K562 treated with DMSO at 1 percent for 4 hours (cell line): ENCODE measurements around the gene ABCB10. TPM values are rescaled to one million over a fixed set of nuclear protein-coding genes. Genes with fewer than 3 reads are reported as not detected.

Experiments
- total RNA-seq: library from RNA; unstranded; fragments of 300-600 nt; gene quantifications from 2 replicates; pipeline ENCODE4 v1.2.3, GENCODE V29; 2022; ENCODE audit not compliant: insufficient read depth

The ABCB10 gene
- total RNA-seq, result 11.4 and 16.8 TPM in 2 replicates

DNA sequence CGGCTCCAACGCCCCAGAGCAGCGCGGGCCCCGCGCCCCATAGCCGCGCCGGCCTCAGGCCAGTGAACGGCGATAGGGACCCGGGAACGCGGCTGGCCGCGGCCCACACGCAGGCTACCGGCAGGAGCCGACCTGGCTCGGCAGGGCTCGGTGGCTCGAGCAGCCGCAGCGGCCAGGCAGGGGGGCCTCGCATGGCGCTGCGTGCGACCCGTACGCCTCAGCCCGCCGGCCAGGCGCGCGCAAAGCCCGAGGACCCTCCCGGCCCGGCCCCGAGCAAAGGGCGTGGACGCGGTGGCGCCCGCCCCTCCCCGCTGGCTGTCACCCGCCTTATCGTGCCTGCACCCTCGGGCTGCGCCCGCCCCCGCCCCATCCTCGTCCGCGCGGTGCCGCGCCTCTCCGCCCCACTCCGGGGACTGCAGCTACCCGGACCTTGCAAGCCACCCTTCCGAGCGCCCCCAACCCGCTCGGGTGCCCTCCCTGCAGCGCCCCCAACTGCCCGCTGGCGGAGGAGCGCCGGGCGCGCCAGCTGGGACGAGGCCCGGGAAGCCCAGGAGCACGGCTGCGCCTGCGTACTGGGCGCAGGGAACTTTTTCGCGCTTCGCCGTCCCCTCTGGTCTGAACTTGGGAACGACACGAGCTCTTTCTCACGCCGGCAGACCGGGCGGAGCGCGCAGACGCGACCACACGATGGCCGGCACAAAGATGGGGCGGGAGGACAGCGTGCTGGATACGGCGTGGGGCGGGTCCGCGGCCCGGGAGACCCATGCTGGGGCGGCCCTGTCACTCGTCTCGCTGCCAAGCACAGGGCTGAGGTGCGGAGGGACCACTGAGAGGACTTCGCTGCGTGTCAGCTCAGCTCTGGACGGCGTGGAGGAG lies at the start of gene ABCB10:
Gene ABCB10 (minus strand): TSS at position 248 of the 876 bp plus-strand sequence. CDS start 55 bp downstream, at position 193.

DNA sequence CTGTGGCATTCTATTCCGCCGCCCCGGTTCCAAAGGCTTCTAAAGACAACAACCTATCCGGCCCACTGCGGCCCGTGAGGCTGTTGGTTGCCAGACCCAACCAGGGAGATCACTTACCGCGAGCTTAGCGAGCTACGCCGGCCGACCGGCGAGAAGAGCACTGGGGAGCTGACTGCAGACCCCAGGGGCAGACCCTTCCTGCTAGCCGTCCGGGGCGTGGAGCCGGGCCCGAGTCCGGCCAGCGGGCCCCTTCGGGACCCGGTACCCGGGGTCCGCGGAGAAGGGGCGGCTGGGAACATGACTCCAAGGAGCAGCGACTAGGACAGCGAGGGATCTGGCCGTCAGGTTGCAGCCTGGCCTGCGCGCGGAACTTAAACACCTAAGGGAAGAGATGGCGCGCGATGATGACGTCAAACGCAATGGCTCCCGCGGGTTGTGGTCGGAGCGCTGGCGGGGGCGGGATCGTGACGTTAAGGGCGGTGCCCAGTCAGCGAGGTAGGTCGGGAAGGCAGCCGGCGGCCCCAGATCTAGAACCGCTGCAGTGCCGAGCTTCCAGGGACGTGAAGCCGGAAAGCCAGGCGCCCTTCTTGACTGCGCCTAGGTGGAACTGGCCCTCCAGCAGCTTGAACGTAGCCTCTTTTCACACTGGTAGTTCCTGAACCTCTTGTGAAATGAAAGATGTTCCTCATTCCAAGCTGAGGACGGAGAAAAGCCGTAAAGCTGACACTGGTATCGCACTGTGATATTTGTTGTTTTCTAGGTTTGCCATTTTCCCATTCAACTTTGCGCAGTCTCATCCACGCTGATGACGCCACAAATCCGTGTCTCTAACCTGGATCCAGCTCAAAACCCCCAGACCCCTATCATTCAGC lies 50.3 kb downstream of the ABCB10 start, which contains the start of gene NUP133:
Gene NUP133 (minus strand): TSS at position 391 of the 872 bp plus-strand sequence. CDS start 92 bp downstream, at position 299.

Other genes starting within 250 kb of the ABCB10 start
- 5.9 and 8.1 TPM in 2 replicates for gene CCSAP, start 215.7 kb downstream of the ABCB10 start, total RNA-seq
- 1.1 TPM in 1 of 2 replicates, not detected in the other for gene ACTA1, start 124.6 kb downstream of the ABCB10 start, total RNA-seq
- gene NUP133, start 50.4 kb downstream of the ABCB10 start, total RNA-seq, result 29.4 and 37.2 TPM in 2 replicates
- 23.7 and 24.8 TPM in 2 replicates for gene TAF5L, start 67.4 kb upstream of the ABCB10 start, total RNA-seq
- 2.5 and 2.7 TPM in 2 replicates for gene URB2, start 67.5 kb upstream of the ABCB10 start, total RNA-seq